ENCODE measurements around the gene ANO1. TPM values are rescaled to one million over a fixed set of nuclear protein-coding genes. Genes with fewer than 3 reads are reported as not detected.

Gene ANO1
- total and polyA plus RNA-seq, 2 donors (not counting 1 experiment from before 2014, with no cell fraction given), result not detected

DNA sequence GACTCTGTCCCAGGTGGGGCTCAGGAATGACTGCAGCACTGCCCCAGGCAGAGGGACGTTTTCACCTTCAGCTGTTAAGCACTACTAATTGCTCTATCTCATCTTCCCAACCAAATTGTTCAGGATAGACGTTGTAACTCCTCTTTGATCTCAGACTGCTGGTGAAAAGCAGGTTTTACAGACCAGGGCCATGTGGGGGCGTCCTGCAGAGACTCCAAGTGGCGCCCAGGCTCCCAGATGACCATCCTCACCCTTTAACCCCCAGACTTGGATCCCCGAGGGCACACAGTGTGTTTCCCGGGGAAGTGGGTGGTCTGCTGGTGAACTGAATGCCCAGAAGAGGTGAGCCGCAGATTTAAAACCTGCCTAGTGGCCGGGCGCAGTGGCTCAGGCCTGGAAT lies 148.8 kb downstream of the ANO1 start:
- no peak overlapping the region for H3K4me3 ChIP-seq (ENCODE audit: control extremely low read depth in 1 of 5, extremely low read depth in 1 of 5, insufficient read depth in 1 of 5, low read depth in 2 of 5, low read length in 4 of 5)
- intact Hi-C loops (cut with micrococcal nuclease), result no loop called here
- H3K27ac Mint-ChIP-seq, result no peak overlapping the region
- no peaks in the 10 kb centered on the region for H4K20me1 ChIP-seq (ENCODE audit: control insufficient read depth, insufficient read depth, low read length, poor library complexity, severe bottlenecking)
- WGBS (ENCODE audit: insufficient coverage), result 83% methylated on average over 8 of the region's 9 CpGs
- H3K4me1 Mint-ChIP-seq, result no peaks in the 10 kb centered on the region
- TF ChIP-seq, protein P1, sequence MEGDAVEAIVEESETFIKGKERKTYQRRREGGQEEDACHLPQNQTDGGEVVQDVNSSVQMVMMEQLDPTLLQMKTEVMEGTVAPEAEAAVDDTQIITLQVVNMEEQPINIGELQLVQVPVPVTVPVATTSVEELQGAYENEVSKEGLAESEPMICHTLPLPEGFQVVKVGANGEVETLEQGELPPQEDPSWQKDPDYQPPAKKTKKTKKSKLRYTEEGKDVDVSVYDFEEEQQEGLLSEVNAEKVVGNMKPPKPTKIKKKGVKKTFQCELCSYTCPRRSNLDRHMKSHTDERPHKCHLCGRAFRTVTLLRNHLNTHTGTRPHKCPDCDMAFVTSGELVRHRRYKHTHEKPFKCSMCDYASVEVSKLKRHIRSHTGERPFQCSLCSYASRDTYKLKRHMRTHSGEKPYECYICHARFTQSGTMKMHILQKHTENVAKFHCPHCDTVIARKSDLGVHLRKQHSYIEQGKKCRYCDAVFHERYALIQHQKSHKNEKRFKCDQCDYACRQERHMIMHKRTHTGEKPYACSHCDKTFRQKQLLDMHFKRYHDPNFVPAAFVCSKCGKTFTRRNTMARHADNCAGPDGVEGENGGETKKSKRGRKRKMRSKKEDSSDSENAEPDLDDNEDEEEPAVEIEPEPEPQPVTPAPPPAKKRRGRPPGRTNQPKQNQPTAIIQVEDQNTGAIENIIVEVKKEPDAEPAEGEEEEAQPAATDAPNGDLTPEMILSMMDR (IDR thresholded peaks at IDR 0.05), result no peak
- TF ChIP-seq EZH2 (IDR thresholded peaks at IDR 0.05; ENCODE audit: borderline replicate concordance, insufficient read depth, low read depth, low read length, poor library complexity, severe bottlenecking), result no peak
- ATAC-seq (ENCODE audit: low read depth) (no peak), DNase-seq (no peak)
- ChIA-PET POLR2A (no interaction called here), CTCF (no interaction called here)
- H3K9me3 Mint-ChIP-seq (ENCODE audit: insufficient read depth), result no peaks in the 10 kb centered on the region
- H2AFZ ChIP-seq (ENCODE audit: insufficient read depth, low read depth, low read length, poor library complexity, severe bottlenecking), result no peak overlapping the region
- H3K79me2 ChIP-seq (ENCODE audit: control insufficient read depth, insufficient read depth, low read length), result no peaks in the 10 kb centered on the region
- H3K4me1 ChIP-seq (ENCODE audit: control insufficient read depth in 2 of 2, insufficient read depth in 2 of 2, low read length in 2 of 2), result no peaks in the 10 kb centered on the region
- no peak overlapping the region for H3K9ac ChIP-seq (ENCODE audit: low read length)
- no peak overlapping the region for H3K4me2 ChIP-seq (replicated peaks; ENCODE audit: low read depth, low read length, poor library complexity, severe bottlenecking)
- no peak overlapping the region for H3K27ac ChIP-seq (ENCODE audit: low read length in 2 of 2)
- H3K36me3 ChIP-seq (replicated peaks in 1 of 2; ENCODE audit: control extremely low read depth in 1 of 2, control insufficient read depth in 1 of 2, extremely low read depth in 1 of 2, insufficient read depth in 2 of 2, low read length in 1 of 2), result no peaks in the 10 kb centered on the region
- peaks cover 6% of the 10 kb centered on the region for H3K27me3 Mint-ChIP-seq
- H3K9me3 ChIP-seq (ENCODE audit: control extremely low read depth in 1 of 3, control insufficient read depth in 2 of 3, insufficient read depth in 1 of 3, low read length in 2 of 3), result no peaks in the 10 kb centered on the region
- no peak overlapping the region for H3K4me3 Mint-ChIP-seq
- H3K27me3 ChIP-seq (replicated peaks in 1 of 4; ENCODE audit: control extremely low read depth in 1 of 4, control insufficient read depth in 3 of 4, insufficient read depth in 4 of 4, low read length in 3 of 4), result no peaks in the 10 kb centered on the region

DNA sequence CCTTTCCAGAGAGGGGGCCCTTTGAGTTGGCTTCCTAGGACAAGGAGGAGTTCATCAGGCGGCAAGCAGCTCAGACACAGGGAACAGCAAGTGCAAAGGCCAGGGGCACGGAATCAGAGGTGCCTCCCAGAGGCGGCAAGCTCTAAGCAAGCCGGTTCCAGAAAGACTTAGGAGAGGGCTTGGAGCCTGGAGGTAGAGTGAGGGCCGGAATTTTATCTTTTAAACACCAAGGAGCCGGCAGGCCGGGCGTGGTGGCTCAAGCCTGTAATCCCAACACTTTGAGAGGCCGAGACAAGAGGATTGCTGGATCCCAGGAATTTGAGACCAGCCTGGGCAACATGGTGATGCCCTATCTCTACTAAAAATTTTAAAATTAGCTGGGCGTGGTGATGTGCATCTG lies 151.6 kb downstream of the ANO1 start:
- no peaks in the 10 kb centered on the region for H4K20me1 ChIP-seq (ENCODE audit: control insufficient read depth, insufficient read depth, low read length, poor library complexity, severe bottlenecking)
- peaks cover 0 to 3% (median 0%) of the 10 kb centered on the region in 3 donors for H3K9me3 ChIP-seq (ENCODE audit: control extremely low read depth in 1 of 3, control insufficient read depth in 2 of 3, insufficient read depth in 1 of 3, low read length in 2 of 3)
- no peak overlapping the region for H3K9ac ChIP-seq (ENCODE audit: low read length)
- no peaks in the 10 kb centered on the region for H3K4me1 Mint-ChIP-seq
- H2AFZ ChIP-seq (ENCODE audit: insufficient read depth, low read depth, low read length, poor library complexity, severe bottlenecking), result no peak overlapping the region
- no peak overlapping the region for H3K4me2 ChIP-seq (replicated peaks; ENCODE audit: low read depth, low read length, poor library complexity, severe bottlenecking)
- ATAC-seq (ENCODE audit: low read depth) (no peak), DNase-seq (no peak)
- no peaks in the 10 kb centered on the region for H3K4me1 ChIP-seq (ENCODE audit: control insufficient read depth in 2 of 2, insufficient read depth in 2 of 2, low read length in 2 of 2)
- POLR2A ChIA-PET, result no interaction called here
- intact Hi-C loops (cut with micrococcal nuclease), result no loop called here
- peaks cover 11% of the 10 kb centered on the region for H3K27me3 Mint-ChIP-seq
- no peaks in the 10 kb centered on the region for H3K79me2 ChIP-seq (ENCODE audit: control insufficient read depth, insufficient read depth, low read length)
- CTCF ChIA-PET, result no interaction called here
- no peaks in the 10 kb centered on the region for H3K36me3 ChIP-seq (replicated peaks in 1 of 2; ENCODE audit: control extremely low read depth in 1 of 2, control insufficient read depth in 1 of 2, extremely low read depth in 1 of 2, insufficient read depth in 2 of 2, low read length in 1 of 2)
- WGBS (ENCODE audit: insufficient coverage), result 94% methylated on average over 10 of the region's 10 CpGs
- TF ChIP-seq EZH2 (IDR thresholded peaks at IDR 0.05; ENCODE audit: borderline replicate concordance, insufficient read depth, low read depth, low read length, poor library complexity, severe bottlenecking), result no peak
- TF ChIP-seq, protein P1 (IDR thresholded peaks at IDR 0.05), result no peak
- H3K27me3 ChIP-seq (replicated peaks in 1 of 4; ENCODE audit: control extremely low read depth in 1 of 4, control insufficient read depth in 3 of 4, insufficient read depth in 4 of 4, low read length in 3 of 4), result no peaks in the 10 kb centered on the region
- H3K9me3 Mint-ChIP-seq (ENCODE audit: insufficient read depth), result no peaks in the 10 kb centered on the region
- H3K4me3 ChIP-seq (ENCODE audit: control extremely low read depth in 1 of 5, extremely low read depth in 1 of 5, insufficient read depth in 1 of 5, low read depth in 2 of 5, low read length in 4 of 5), result no peak overlapping the region
- no peak overlapping the region for H3K27ac Mint-ChIP-seq
- no peak overlapping the region for H3K4me3 Mint-ChIP-seq
- no peak overlapping the region for H3K27ac ChIP-seq (ENCODE audit: low read length in 2 of 2)

All from B cell (primary cell).